PC-3 (cell line): ENCODE measurements around the gene IFIT1. TPM values are rescaled to one million over a fixed set of nuclear protein-coding genes. Genes with fewer than 3 reads are reported as not detected.
"Not testable (repeated sequence)": the region's sequence is repeated elsewhere in the genome, so short reads cannot be mapped to it uniquely, and the experiment has no call there.

Experiments
- ATAC-seq: fragments of 200-7000 bp; cut with Tn5 transposase; 2 replicates; pipeline ENCODE4 v1.9.1; 2020; ENCODE audit warnings: mild to moderate bottlenecking, moderate library complexity
- BruUV-seq: library from RNA; stranded (reverse); fragments of 400-500 nt; replicated peaks from 2 replicates; lab custom pipeline; 2021; lab: Mats Ljungman, UMichigan
- CTCF ChIA-PET: fragments of 300-600 bp; sonication (Branson Sonifier 250); formaldehyde crosslinking; loops from one replicate; lab custom pipeline; 2022; ENCODE audit warnings: antibody characterized with exemption; lab: Charles Lee
- POLR2A ChIA-PET: fragments of 300-600 bp; sonication (Branson Sonifier 250); formaldehyde crosslinking; loops from one replicate; lab custom pipeline; 2022; ENCODE audit warnings: antibody characterized with exemption; ENCODE audit not compliant: unreplicated experiment; lab: Charles Lee
- DNase-seq: peaks from one replicate; pipeline ENCODE4 v3.0.0-alpha.2; 2015
- H2AFZ ChIP-seq: fragments of 300-600 bp; sonication (generic); 2 replicates; pipeline ENCODE4 v1.6.0; 2016; ENCODE audit warnings: antibody characterized with exemption, low read length
- H3F3A ChIP-seq: fragments of 300-600 bp; sonication (generic); one replicate; pipeline ENCODE4 v1.6.0; 2017; ENCODE audit warnings: antibody characterized with exemption, low read length, control low read depth, mild to moderate bottlenecking; ENCODE audit not compliant: unreplicated experiment
- H3K27ac ChIP-seq: fragments of 300-600 bp; sonication (generic); 2 replicates; pipeline ENCODE4 v1.5.1; 2016; ENCODE audit warnings: mild to moderate bottlenecking, low read length
- H3K27me3 ChIP-seq: fragments of 300-600 bp; sonication (generic); 2 replicates; pipeline ENCODE4 v1.6.1; 2016; ENCODE audit warnings: low read length, mixed read lengths
- H3K36me3 ChIP-seq: fragments of 300-600 bp; sonication (generic); 2 replicates; pipeline ENCODE4 v1.6.1; 2016; ENCODE audit warnings: low read depth, mixed run types, low read length, mixed read lengths
- H3K4me1 ChIP-seq: fragments of 300-600 bp; sonication (generic); 2 replicates; pipeline ENCODE4 v1.5.1; 2016; ENCODE audit warnings: low read length; ENCODE audit not compliant: insufficient read depth
- H3K4me2 ChIP-seq: fragments of 300-600 bp; sonication (generic); 2 replicates; pipeline ENCODE4 v1.6.0; 2016; ENCODE audit warnings: low read length
- H3K4me3 ChIP-seq: fragments of 300-600 bp; sonication (generic); 2 replicates; pipeline ENCODE4 v1.5.1; 2016; ENCODE audit warnings: mild to moderate bottlenecking, low read length, mixed read lengths
- H3K79me2 ChIP-seq: fragments of 300-600 bp; sonication (generic); 2 replicates; pipeline ENCODE4 v1.6.1; 2017; ENCODE audit warnings: low read length, mixed read lengths
- H3K9ac ChIP-seq: fragments of 300-600 bp; sonication (generic); 2 replicates; pipeline ENCODE4 v1.6.0; 2016; ENCODE audit warnings: mild to moderate bottlenecking, low read length
- H3K9me2 ChIP-seq: fragments of 300-600 bp; sonication (generic); replicated peaks from 2 replicates; pipeline ENCODE4 v1.6.1; 2016; ENCODE audit warnings: mixed run types, low read length, mixed read lengths
- H3K9me3 ChIP-seq: fragments of 300-600 bp; sonication (generic); 2 replicates; pipeline ENCODE4 v1.6.1; 2016; ENCODE audit warnings: low read length, mixed read lengths
- H4K20me1 ChIP-seq: fragments of 300-600 bp; sonication (generic); 2 replicates; pipeline ENCODE4 v1.6.1; 2016; ENCODE audit warnings: low read length, mixed read lengths
- EZH2 ChIP-seq: fragments of 300-600 bp; sonication (generic); IDR thresholded peaks from one replicate; pipeline ENCODE4 v1.6.1; 2017; ENCODE audit warnings: antibody characterized with exemption, mild to moderate bottlenecking, low read length; ENCODE audit not compliant: unreplicated experiment
- EZH2phosphoT487 ChIP-seq: fragments of 300-600 bp; sonication (generic); IDR thresholded peaks from 2 replicates; pipeline ENCODE4 v1.6.1; 2018; ENCODE audit warnings: mild to moderate bottlenecking, antibody characterized with exemption, low read length, borderline replicate concordance
- intact Hi-C: fragments of 100-400 bp; cut with micrococcal nuclease; formaldehyde crosslinking; loops from 2 replicates; pipeline ENCODE4 v1.9.0; 2023
- total RNA-seq: library from RNA; depleted of rRNA; stranded (reverse); fragments of >200 nt; gene quantifications from 2 replicates; pipeline ENCODE4 v1.2.3, GENCODE V29; 2014
- TF ChIP-seq, protein P1 (sequence below): fragments of 300-600 bp; sonication (generic); conservative IDR thresholded peaks from 2 replicates; pipeline ENCODE4 v1.5.1; 2017; ENCODE audit warnings: antibody characterized with exemption, low read depth, mild to moderate bottlenecking, low read length

IFIT1 gene
- total RNA-seq, 1 experiment from 2014 or later: 19.6 TPM

DNA sequence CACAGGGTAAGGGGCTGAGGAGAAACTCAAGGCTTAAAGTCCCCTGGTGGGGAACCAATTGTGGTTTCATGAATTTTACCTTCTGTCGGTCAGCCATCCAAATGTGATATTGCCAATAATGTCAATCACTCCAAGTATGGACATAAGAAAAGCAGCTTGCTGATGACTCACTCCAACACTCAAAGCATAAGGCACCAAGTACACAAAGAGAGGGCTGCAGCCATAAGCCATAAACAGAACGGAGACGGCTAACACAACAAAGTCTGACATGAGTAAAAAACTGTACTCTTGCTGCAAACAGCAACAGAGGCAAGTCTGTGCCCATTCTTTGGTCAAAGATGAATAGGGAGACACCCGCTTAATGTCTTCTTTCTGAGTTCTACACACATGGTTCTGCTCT lies 46.1 kb downstream of the IFIT1 start:
- Histone ChIP-seq H3K79me2 (no peaks in the 10 kb centered on the region), H4K20me1 (no peaks in the 10 kb centered on the region), H3K9me2 (no peaks in the 10 kb centered on the region), H3K4me1 (no peaks in the 10 kb centered on the region), H2AFZ (no peak overlapping the region), H3F3A (no peaks in the 10 kb centered on the region), H3K27ac (no peak overlapping the region), H3K9me3 (no peaks in the 10 kb centered on the region), H3K4me3 (no peak overlapping the region), H3K27me3 (no peaks in the 10 kb centered on the region), H3K9ac (no peak overlapping the region), H3K4me2 (no peak overlapping the region), H3K36me3 (no peaks in the 10 kb centered on the region)
- CTCF ChIA-PET: no interaction called here
- POLR2A ChIA-PET: no interaction called here
- ATAC-seq (no peak), DNase-seq (no peak)
- TF ChIP-seq EZH2phosphoT487 (no peak), EZH2 (no peak)
- TF ChIP-seq, protein P1, sequence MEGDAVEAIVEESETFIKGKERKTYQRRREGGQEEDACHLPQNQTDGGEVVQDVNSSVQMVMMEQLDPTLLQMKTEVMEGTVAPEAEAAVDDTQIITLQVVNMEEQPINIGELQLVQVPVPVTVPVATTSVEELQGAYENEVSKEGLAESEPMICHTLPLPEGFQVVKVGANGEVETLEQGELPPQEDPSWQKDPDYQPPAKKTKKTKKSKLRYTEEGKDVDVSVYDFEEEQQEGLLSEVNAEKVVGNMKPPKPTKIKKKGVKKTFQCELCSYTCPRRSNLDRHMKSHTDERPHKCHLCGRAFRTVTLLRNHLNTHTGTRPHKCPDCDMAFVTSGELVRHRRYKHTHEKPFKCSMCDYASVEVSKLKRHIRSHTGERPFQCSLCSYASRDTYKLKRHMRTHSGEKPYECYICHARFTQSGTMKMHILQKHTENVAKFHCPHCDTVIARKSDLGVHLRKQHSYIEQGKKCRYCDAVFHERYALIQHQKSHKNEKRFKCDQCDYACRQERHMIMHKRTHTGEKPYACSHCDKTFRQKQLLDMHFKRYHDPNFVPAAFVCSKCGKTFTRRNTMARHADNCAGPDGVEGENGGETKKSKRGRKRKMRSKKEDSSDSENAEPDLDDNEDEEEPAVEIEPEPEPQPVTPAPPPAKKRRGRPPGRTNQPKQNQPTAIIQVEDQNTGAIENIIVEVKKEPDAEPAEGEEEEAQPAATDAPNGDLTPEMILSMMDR: no peak
- intact Hi-C loops: no loop called here
- no TSS peak for BruUV-seq

- ChIA-PET CTCF (no interaction called here), POLR2A (no interaction called here)
- Histone ChIP-seq H3K36me3 (no peaks in the 10 kb centered on the region), H3K4me3 (no peak overlapping the region), H3K4me1 (no peaks in the 10 kb centered on the region), H3F3A (no peaks in the 10 kb centered on the region), H3K9ac (no peak overlapping the region), H4K20me1 (no peaks in the 10 kb centered on the region), H3K79me2 (no peaks in the 10 kb centered on the region), H3K27ac (no peak overlapping the region), H3K27me3 (no peaks in the 10 kb centered on the region), H3K4me2 (no peak overlapping the region), H2AFZ (no peak overlapping the region), H3K9me3 (no peaks in the 10 kb centered on the region), H3K9me2 (no peaks in the 10 kb centered on the region)
- ATAC-seq (no peak), DNase-seq (no peak)
- TF ChIP-seq, protein P1: no peak
- TF ChIP-seq EZH2 (no peak), EZH2phosphoT487 (no peak)
- intact Hi-C loops: no loop called here
- BruUV-seq: no TSS peak
Observed at GRCh38 chr10:89440226-89441009, 48.0 kb downstream of the IFIT1 start.

- H4K20me1 ChIP-seq: no peaks in the 10 kb centered on the region
- H3K4me2 ChIP-seq: no peak overlapping the region
- DNase-seq (no peak), ATAC-seq (no peak)
- H2AFZ ChIP-seq: no peak overlapping the region
- TF ChIP-seq, protein P1: no peak
- no peak for TF ChIP-seq EZH2
- no peak for TF ChIP-seq EZH2phosphoT487
- H3K27me3 ChIP-seq: no peaks in the 10 kb centered on the region
- H3K9me3 ChIP-seq: no peaks in the 10 kb centered on the region
- ChIA-PET POLR2A (no interaction called here), CTCF (no interaction called here)
- no TSS peak for BruUV-seq
- no peak overlapping the region for H3K27ac ChIP-seq
- no peaks in the 10 kb centered on the region for H3K9me2 ChIP-seq
- no peak overlapping the region for H3K9ac ChIP-seq
- H3K36me3 ChIP-seq: no peaks in the 10 kb centered on the region
- intact Hi-C loops: no loop called here
- no peaks in the 10 kb centered on the region for H3F3A ChIP-seq
- H3K4me1 ChIP-seq: no peaks in the 10 kb centered on the region
- H3K4me3 ChIP-seq: no peak overlapping the region
- no peaks in the 10 kb centered on the region for H3K79me2 ChIP-seq
Observed at GRCh38 chr10:89442289-89442688, 49.9 kb downstream of the IFIT1 start.

- H3K4me3 ChIP-seq, H3K27ac ChIP-seq, H3K9me3 ChIP-seq, POLR2A ChIA-PET, H4K20me1 ChIP-seq, H3K36me3 ChIP-seq, CTCF ChIA-PET, ATAC-seq, intact Hi-C loops, H3K4me1 ChIP-seq, BruUV-seq, H3K4me2 ChIP-seq, H3F3A ChIP-seq, DNase-seq, H2AFZ ChIP-seq, H3K27me3 ChIP-seq, H3K9ac ChIP-seq, H3K79me2 ChIP-seq, H3K9me2 ChIP-seq: not testable (repeated sequence)
Observed at GRCh38 chr10:89444819-89445218, 52.4 kb downstream of the IFIT1 start.
